ENCODE measurements around the gene CACNA2D4.

CACNA2D4 gene

GRCh38 chr12:1834186-1834925 is 84.1 kb downstream of the CACNA2D4 start:
- Histone ChIP-seq H3K27ac (ENCODE audit: low read depth, low read length) (no peak overlapping the region), H3K4me1 (ENCODE audit: control insufficient read depth in 1 of 2, insufficient read depth in 2 of 2, low read length in 2 of 2) (no peaks in the 10 kb centered on the region), H3K4me3 (ENCODE audit: low read depth in 1 of 2, low read length in 2 of 2) (no peak overlapping the region), H3K9me3 (ENCODE audit: control insufficient read depth in 1 of 2, low read length in 2 of 2) (no peaks in the 10 kb centered on the region), H3K27me3 (ENCODE audit: control insufficient read depth in 1 of 2, insufficient read depth in 2 of 2, low read length in 2 of 2) (peaks cover 6 to 12% of the 10 kb centered on the region in 2 donors), H3K9ac (ENCODE audit: low read depth in 1 of 2, low read length in 2 of 2) (no peak overlapping the region), H3K36me3 (ENCODE audit: control insufficient read depth in 1 of 2, insufficient read depth in 2 of 2, low read length in 2 of 2) (no peaks in the 10 kb centered on the region)

GRCh38 chr12:1833596-1834028 is 84.8 kb downstream of the CACNA2D4 start:
- Histone ChIP-seq H3K27me3 (ENCODE audit: control insufficient read depth in 1 of 2, insufficient read depth in 2 of 2, low read length in 2 of 2) (peaks cover 6 to 12% of the 10 kb centered on the region in 2 donors), H3K4me1 (ENCODE audit: control insufficient read depth in 1 of 2, insufficient read depth in 2 of 2, low read length in 2 of 2) (no peaks in the 10 kb centered on the region), H3K27ac (ENCODE audit: low read depth, low read length) (no peak overlapping the region)

GRCh38 chr12:1832801-1833595 is 85.5 kb downstream of the CACNA2D4 start:
- Histone ChIP-seq H3K27me3 (ENCODE audit: control insufficient read depth in 1 of 2, insufficient read depth in 2 of 2, low read length in 2 of 2) (peaks cover 6 to 12% of the 10 kb centered on the region in 2 donors), H3K4me3 (ENCODE audit: low read depth in 1 of 2, low read length in 2 of 2) (no peak overlapping the region), H3K4me1 (ENCODE audit: control insufficient read depth in 1 of 2, insufficient read depth in 2 of 2, low read length in 2 of 2) (no peaks in the 10 kb centered on the region), H3K9me3 (ENCODE audit: control insufficient read depth in 1 of 2, low read length in 2 of 2) (no peaks in the 10 kb centered on the region), H3K9ac (ENCODE audit: low read depth in 1 of 2, low read length in 2 of 2) (no peak overlapping the region), H3K36me3 (ENCODE audit: control insufficient read depth in 1 of 2, insufficient read depth in 2 of 2, low read length in 2 of 2) (no peaks in the 10 kb centered on the region), H3K27ac (ENCODE audit: low read depth, low read length) (no peak overlapping the region)

More at GRCh38 chr12:1833596-1834028, 84.8 kb downstream of the CACNA2D4 start:
- no peak overlapping the region for H3K4me3 ChIP-seq (ENCODE audit: low read depth in 1 of 2, low read length in 2 of 2)
- H3K36me3 ChIP-seq (ENCODE audit: control insufficient read depth in 1 of 2, insufficient read depth in 2 of 2, low read length in 2 of 2): no peaks in the 10 kb centered on the region
- H3K9ac ChIP-seq (ENCODE audit: low read depth in 1 of 2, low read length in 2 of 2): no peak overlapping the region
- H3K9me3 ChIP-seq (ENCODE audit: control insufficient read depth in 1 of 2, low read length in 2 of 2): no peaks in the 10 kb centered on the region

- Histone ChIP-seq H3K36me3 (ENCODE audit: control insufficient read depth in 1 of 2, insufficient read depth in 2 of 2, low read length in 2 of 2) (no peaks in the 10 kb centered on the region), H3K27ac (ENCODE audit: low read depth, low read length) (no peak overlapping the region), H3K4me1 (ENCODE audit: control insufficient read depth in 1 of 2, insufficient read depth in 2 of 2, low read length in 2 of 2) (no peaks in the 10 kb centered on the region), H3K9ac (ENCODE audit: low read depth in 1 of 2, low read length in 2 of 2) (no peak overlapping the region), H3K27me3 (ENCODE audit: control insufficient read depth in 1 of 2, insufficient read depth in 2 of 2, low read length in 2 of 2) (peaks cover 6 to 12% of the 10 kb centered on the region in 2 donors), H3K4me3 (ENCODE audit: low read depth in 1 of 2, low read length in 2 of 2) (no peak overlapping the region), H3K9me3 (ENCODE audit: control insufficient read depth in 1 of 2, low read length in 2 of 2) (no peaks in the 10 kb centered on the region)
These were observed 87.2 kb downstream of the CACNA2D4 start for GRCh38 chr12:1830981-1831963.

- no peak overlapping the region for H3K4me3 ChIP-seq (ENCODE audit: low read depth in 1 of 2, low read length in 2 of 2)
- no peaks in the 10 kb centered on the region for H3K4me1 ChIP-seq (ENCODE audit: control insufficient read depth in 1 of 2, insufficient read depth in 2 of 2, low read length in 2 of 2)
- no peaks in the 10 kb centered on the region for H3K36me3 ChIP-seq (ENCODE audit: control insufficient read depth in 1 of 2, insufficient read depth in 2 of 2, low read length in 2 of 2)
- H3K27me3 ChIP-seq (ENCODE audit: control insufficient read depth in 1 of 2, insufficient read depth in 2 of 2, low read length in 2 of 2): peaks cover 6 to 12% of the 10 kb centered on the region in 2 donors
- no peak overlapping the region for H3K27ac ChIP-seq (ENCODE audit: low read depth, low read length)
- no peaks in the 10 kb centered on the region for H3K9me3 ChIP-seq (ENCODE audit: control insufficient read depth in 1 of 2, low read length in 2 of 2)
- no peak overlapping the region for H3K9ac ChIP-seq (ENCODE audit: low read depth in 1 of 2, low read length in 2 of 2)
These were observed 88.0 kb downstream of the CACNA2D4 start for GRCh38 chr12:1830401-1830845.

- Histone ChIP-seq H3K4me3 (ENCODE audit: low read depth in 1 of 2, low read length in 2 of 2) (no peak overlapping the region), H3K9me3 (ENCODE audit: control insufficient read depth in 1 of 2, low read length in 2 of 2) (no peaks in the 10 kb centered on the region), H3K4me1 (ENCODE audit: control insufficient read depth in 1 of 2, insufficient read depth in 2 of 2, low read length in 2 of 2) (no peaks in the 10 kb centered on the region), H3K36me3 (ENCODE audit: control insufficient read depth in 1 of 2, insufficient read depth in 2 of 2, low read length in 2 of 2) (no peaks in the 10 kb centered on the region), H3K27me3 (ENCODE audit: control insufficient read depth in 1 of 2, insufficient read depth in 2 of 2, low read length in 2 of 2) (peaks cover 6 to 12% of the 10 kb centered on the region in 2 donors), H3K9ac (ENCODE audit: low read depth in 1 of 2, low read length in 2 of 2) (no peak overlapping the region), H3K27ac (ENCODE audit: low read depth, low read length) (no peak overlapping the region)
These were observed 89.0 kb downstream of the CACNA2D4 start for GRCh38 chr12:1829306-1829900.

- H3K27ac ChIP-seq (ENCODE audit: low read depth, low read length): no peak overlapping the region
These were observed 89.6 kb downstream of the CACNA2D4 start for GRCh38 chr12:1828856-1829255.

GRCh38 chr12:1827826-1828805 is 90.3 kb downstream of the CACNA2D4 start:
- Histone ChIP-seq H3K9me3 (ENCODE audit: control insufficient read depth in 1 of 2, low read length in 2 of 2) (no peaks in the 10 kb centered on the region), H3K4me3 (ENCODE audit: low read depth in 1 of 2, low read length in 2 of 2) (no peak overlapping the region), H3K27me3 (ENCODE audit: control insufficient read depth in 1 of 2, insufficient read depth in 2 of 2, low read length in 2 of 2) (peaks cover 6 to 14% of the 10 kb centered on the region in 2 donors), H3K27ac (ENCODE audit: low read depth, low read length) (no peak overlapping the region), H3K36me3 (ENCODE audit: control insufficient read depth in 1 of 2, insufficient read depth in 2 of 2, low read length in 2 of 2) (no peaks in the 10 kb centered on the region), H3K4me1 (ENCODE audit: control insufficient read depth in 1 of 2, insufficient read depth in 2 of 2, low read length in 2 of 2) (no peaks in the 10 kb centered on the region), H3K9ac (ENCODE audit: low read depth in 1 of 2, low read length in 2 of 2) (no peak overlapping the region)

More at GRCh38 chr12:1828856-1829255, 89.6 kb downstream of the CACNA2D4 start:
- Histone ChIP-seq H3K36me3 (ENCODE audit: control insufficient read depth in 1 of 2, insufficient read depth in 2 of 2, low read length in 2 of 2) (no peaks in the 10 kb centered on the region), H3K9ac (ENCODE audit: low read depth in 1 of 2, low read length in 2 of 2) (no peak overlapping the region), H3K4me1 (ENCODE audit: control insufficient read depth in 1 of 2, insufficient read depth in 2 of 2, low read length in 2 of 2) (no peaks in the 10 kb centered on the region), H3K4me3 (ENCODE audit: low read depth in 1 of 2, low read length in 2 of 2) (no peak overlapping the region), H3K9me3 (ENCODE audit: control insufficient read depth in 1 of 2, low read length in 2 of 2) (no peaks in the 10 kb centered on the region), H3K27me3 (ENCODE audit: control insufficient read depth in 1 of 2, insufficient read depth in 2 of 2, low read length in 2 of 2) (peaks cover 6 to 12% of the 10 kb centered on the region in 2 donors)

All from duodenal mucosa (tissue), 2 donors.